ENCODE measurements around the gene EPB41L4A. TPM values are rescaled to one million over a fixed set of nuclear protein-coding genes. Genes with fewer than 3 reads are reported as not detected.
A peak's percentile ranks its signal among the peaks of the same experiment; 100 is the strongest.
"Not testable (repeated sequence)": the region's sequence is repeated elsewhere in the genome, so short reads cannot be mapped to it uniquely, and the experiment has no call there.

EPB41L4A gene
- total RNA-seq, 6 donors from 2014 or later = 15.9 to 45.1 (median 28.1) TPM

DNA sequence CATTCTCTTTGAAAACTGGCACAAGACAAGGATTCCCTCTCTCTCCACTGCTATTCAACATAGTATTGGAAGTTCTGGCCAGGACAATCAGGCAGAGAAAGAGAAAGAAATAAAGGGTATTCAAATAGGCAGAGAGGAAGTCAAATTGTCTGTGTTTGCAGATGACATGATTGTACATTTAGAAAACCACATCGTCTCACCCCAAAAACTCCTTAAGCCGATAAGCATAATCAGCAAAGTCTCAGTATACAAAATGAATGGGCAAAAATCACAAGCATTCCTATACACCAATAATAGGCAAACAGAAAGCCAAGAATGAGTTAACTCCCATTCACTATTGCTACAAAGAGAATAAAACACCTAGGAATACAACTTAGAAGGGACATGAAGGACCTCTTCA is 21.0 kb upstream of the EPB41L4A start:
- Histone ChIP-seq H3K27ac (no peak overlapping the region), H3K27me3 (peaks cover 0 to 1% (median 0%) of the 10 kb centered on the region in 4 donors), H3K4me3 (no peak overlapping the region), H3K9me3 (peaks cover 0 to 7% (median 2%) of the 10 kb centered on the region in 4 donors), H3K36me3 (no peaks in the 10 kb centered on the region), H3K4me1 (peaks cover 0 to 6% (median 0%) of the 10 kb centered on the region in 4 donors)
- DNase-seq (no peak), ATAC-seq (ENCODE audit: low FRiP score in 2 of 2) (no peak)
- 96% methylated on average over 2 of the region's 2 CpGs for WGBS, 2 donors
- TF ChIP-seq EP300 (IDR thresholded peaks at IDR 0.05) (no peak), POLR2A (IDR thresholded peaks at IDR 0.05) (no peak), POLR2AphosphoS5 (IDR thresholded peaks at IDR 0.05) (no peak)
- TF ChIP-seq, protein P1, sequence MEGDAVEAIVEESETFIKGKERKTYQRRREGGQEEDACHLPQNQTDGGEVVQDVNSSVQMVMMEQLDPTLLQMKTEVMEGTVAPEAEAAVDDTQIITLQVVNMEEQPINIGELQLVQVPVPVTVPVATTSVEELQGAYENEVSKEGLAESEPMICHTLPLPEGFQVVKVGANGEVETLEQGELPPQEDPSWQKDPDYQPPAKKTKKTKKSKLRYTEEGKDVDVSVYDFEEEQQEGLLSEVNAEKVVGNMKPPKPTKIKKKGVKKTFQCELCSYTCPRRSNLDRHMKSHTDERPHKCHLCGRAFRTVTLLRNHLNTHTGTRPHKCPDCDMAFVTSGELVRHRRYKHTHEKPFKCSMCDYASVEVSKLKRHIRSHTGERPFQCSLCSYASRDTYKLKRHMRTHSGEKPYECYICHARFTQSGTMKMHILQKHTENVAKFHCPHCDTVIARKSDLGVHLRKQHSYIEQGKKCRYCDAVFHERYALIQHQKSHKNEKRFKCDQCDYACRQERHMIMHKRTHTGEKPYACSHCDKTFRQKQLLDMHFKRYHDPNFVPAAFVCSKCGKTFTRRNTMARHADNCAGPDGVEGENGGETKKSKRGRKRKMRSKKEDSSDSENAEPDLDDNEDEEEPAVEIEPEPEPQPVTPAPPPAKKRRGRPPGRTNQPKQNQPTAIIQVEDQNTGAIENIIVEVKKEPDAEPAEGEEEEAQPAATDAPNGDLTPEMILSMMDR (IDR thresholded peaks at IDR 0.05) = no peak

DNA sequence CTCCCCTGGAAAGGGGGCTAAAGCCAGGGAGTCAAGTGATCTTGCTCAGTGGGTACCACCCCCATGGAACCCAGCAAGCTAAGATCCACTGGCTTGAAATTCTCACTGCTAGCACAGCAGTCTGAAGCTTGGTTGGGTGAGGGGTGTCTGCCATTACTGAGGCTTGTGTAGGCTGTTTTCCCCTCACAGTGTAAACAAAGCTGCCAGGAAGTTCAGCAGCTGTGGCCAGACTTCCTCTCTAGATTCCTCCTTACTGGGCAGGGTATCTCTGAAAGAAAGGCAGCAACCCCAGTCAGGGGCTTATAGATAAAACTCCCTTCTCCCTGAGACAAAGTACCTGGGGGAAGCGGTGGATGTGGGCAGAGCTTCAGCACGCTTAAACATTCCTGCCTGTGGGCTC is 17.1 kb upstream of the EPB41L4A start:
- DNase-seq (no peak), ATAC-seq (ENCODE audit: low FRiP score in 2 of 2) (no peak)
- H3K9me3 ChIP-seq = peaks cover 0 to 7% (median 2%) of the 10 kb centered on the region in 4 donors
- H3K4me1 ChIP-seq = peaks cover 0 to 6% (median 0%) of the 10 kb centered on the region in 4 donors
- WGBS, 2 donors = 41 to 58% methylated on average over 2 of the region's 2 CpGs
- TF ChIP-seq EP300 (IDR thresholded peaks at IDR 0.05) (no peak), POLR2A (IDR thresholded peaks at IDR 0.05) (no peak)
- H3K27ac ChIP-seq = no peak overlapping the region
- no peak overlapping the region for H3K4me3 ChIP-seq
- no peaks in the 10 kb centered on the region for H3K36me3 ChIP-seq
- peaks cover 0 to 1% (median 0%) of the 10 kb centered on the region in 4 donors for H3K27me3 ChIP-seq

DNA sequence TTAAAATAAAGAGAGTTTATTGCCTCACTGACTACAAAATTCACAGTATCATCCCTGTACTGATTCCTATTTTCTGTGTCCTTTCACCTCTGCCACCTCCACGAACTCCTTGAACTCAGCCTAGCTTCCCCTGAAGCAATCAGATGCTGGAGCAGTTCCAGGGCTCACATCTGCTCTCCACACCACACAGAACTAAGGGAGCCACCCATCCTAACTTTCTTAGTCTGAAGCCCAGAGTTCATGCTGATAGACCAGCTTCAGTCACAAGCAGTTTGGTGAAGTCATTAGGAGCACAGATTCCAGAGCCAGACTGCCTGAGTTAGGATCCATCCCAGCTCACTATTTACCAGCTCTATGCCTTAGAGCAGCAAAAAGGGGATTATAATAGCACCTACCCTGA is 15.6 kb upstream of the EPB41L4A start:
- no peak for DNase-seq
- no peak overlapping the region for H3K27ac ChIP-seq
- peaks cover 0 to 6% (median 0%) of the 10 kb centered on the region in 4 donors for H3K4me1 ChIP-seq
- no peaks in the 10 kb centered on the region for H3K36me3 ChIP-seq
- TF ChIP-seq, protein P1 (IDR thresholded peaks at IDR 0.05) = no peak
- no peak for TF ChIP-seq POLR2A (IDR thresholded peaks at IDR 0.05)
- TF ChIP-seq EP300 (IDR thresholded peaks at IDR 0.05) = no peak
- TF ChIP-seq POLR2AphosphoS5 (IDR thresholded peaks at IDR 0.05) = no peak
- H3K27me3 ChIP-seq = peaks cover 0 to 1% (median 0%) of the 10 kb centered on the region in 4 donors
- peak in 1 of 2 donors; percentile 60 for ATAC-seq (ENCODE audit: low FRiP score in 2 of 2)
- H3K9me3 ChIP-seq = no peaks in the 10 kb centered on the region
- no peak overlapping the region for H3K4me3 ChIP-seq
- WGBS, 2 donors = 26 to 38% methylated on average over 1 of the region's 1 CpG

DNA sequence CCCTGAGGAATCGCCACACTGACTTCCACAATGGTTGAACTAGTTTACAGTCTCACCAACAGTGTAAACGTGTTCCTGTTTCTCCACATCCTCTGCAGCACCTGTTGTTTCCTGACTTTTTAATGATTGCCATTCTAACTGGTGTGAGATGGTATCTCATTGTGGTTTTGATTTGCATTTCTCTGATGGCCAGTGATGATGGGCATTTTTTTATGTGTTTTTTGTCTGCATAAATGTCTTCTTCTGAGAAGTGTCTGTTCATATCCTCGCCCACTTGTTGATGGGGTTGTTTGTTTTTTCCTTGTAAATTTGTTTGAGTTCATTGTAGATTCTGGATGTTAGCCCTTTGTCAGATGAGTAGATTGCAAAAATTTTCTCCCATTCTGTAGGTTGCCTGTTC is 7.1 kb upstream of the EPB41L4A start:
- DNase-seq; H3K27me3 ChIP-seq; H3K9me3 ChIP-seq; H3K4me3 ChIP-seq; H3K27ac ChIP-seq; H3K4me1 ChIP-seq; ATAC-seq (ENCODE audit: low FRiP score in 2 of 2); H3K36me3 ChIP-seq: not testable (repeated sequence)
- 92 to 95% methylated on average over 3 of the region's 3 CpGs for WGBS, 2 donors

DNA sequence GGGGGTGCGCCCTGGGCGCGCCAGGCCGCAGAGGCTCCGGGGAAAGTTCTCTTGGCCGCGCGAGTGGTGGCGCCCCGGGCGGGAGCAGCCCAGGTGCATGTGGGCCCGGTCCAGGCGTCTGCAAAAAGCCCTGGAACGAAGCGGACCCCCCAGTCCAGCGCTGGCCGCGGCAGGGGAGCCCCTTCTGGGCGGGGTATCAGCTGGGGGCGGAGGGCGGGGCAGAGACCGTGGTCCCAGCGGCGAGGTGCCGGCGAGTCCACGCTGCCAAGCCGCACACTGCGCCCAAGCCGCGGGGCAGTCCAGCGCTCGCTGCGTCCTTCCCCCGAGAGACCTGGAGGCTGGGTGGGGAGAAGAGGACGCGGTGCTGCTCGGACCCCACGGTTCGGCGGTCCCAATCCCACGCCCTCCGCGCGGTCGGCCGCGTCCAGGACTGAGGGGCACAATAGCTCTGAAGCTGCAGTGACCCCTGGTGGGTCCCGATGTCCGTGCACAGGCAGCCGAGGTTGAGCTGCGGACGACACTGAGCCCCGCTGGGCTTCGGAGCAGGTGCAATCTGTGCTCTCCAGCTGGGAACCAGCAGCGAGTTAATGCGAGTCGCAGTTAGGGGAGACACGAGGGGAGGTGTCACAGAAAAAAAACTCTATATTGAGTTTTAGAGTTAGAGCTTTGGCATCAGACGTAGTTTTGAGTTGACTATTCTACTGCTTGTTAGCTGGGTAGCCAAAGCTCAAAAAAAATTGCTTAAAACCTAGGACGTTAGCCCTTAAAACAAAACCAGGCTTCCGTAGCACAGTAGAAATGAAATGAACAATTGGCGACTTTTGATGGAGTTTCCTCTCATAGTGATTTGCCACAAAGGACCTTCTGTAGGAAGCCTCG is 1.1 kb upstream of the EPB41L4A start:
- Histone ChIP-seq H3K27me3 (peaks cover 0 to 14% (median 0%) of the 10 kb centered on the region in 4 donors), H3K9me3 (no peaks in the 10 kb centered on the region), H3K4me1 (peaks cover 0 to 26% (median 7%) of the 10 kb centered on the region in 4 donors), H3K36me3 (no peaks in the 10 kb centered on the region), H3K27ac (peak overlapping the region; percentile 77 to 91 (median 84)), H3K4me3 (peak overlapping the region; percentile 72 to 84 (median 76))
- WGBS, 2 donors = 6 to 7% methylated on average over 20 of the region's 64 CpGs
- DNase-seq (peak; percentile 80 to 93), ATAC-seq (ENCODE audit: low FRiP score in 2 of 2) (peak; percentile 94)
- TF ChIP-seq, protein P1 (IDR thresholded peaks at IDR 0.05) = peak; percentile 80 to 98 (median 92)
- TF ChIP-seq POLR2AphosphoS5 (IDR thresholded peaks at IDR 0.05) = no peak
